Measurements from ENCODE around the gene TMEM223.

DNA sequence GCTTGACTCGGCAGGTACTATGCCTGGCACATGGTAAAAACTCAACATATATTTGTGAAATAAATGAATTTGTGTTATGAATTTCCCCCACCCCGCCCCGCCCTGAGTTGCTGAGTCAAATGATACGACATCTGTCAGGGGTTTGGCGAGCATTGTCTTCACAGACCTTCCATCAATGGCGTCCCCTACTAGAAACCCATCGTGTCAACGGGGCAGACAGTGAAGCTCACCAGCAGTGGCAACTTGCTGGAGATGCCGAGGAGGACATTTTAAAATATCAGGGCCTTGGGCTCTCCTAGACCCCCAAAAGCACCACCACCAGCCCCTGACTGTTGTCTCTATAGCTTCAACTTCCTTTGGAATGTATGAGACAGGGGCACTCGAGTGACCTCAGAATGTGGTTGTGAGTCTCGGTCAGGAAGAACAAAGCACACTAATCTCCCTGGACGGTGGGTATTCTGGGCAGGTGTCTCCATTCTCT is 14.2 kb upstream of the TMEM223 start:
- TF ChIP-seq, protein P1, sequence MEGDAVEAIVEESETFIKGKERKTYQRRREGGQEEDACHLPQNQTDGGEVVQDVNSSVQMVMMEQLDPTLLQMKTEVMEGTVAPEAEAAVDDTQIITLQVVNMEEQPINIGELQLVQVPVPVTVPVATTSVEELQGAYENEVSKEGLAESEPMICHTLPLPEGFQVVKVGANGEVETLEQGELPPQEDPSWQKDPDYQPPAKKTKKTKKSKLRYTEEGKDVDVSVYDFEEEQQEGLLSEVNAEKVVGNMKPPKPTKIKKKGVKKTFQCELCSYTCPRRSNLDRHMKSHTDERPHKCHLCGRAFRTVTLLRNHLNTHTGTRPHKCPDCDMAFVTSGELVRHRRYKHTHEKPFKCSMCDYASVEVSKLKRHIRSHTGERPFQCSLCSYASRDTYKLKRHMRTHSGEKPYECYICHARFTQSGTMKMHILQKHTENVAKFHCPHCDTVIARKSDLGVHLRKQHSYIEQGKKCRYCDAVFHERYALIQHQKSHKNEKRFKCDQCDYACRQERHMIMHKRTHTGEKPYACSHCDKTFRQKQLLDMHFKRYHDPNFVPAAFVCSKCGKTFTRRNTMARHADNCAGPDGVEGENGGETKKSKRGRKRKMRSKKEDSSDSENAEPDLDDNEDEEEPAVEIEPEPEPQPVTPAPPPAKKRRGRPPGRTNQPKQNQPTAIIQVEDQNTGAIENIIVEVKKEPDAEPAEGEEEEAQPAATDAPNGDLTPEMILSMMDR (IDR thresholded peaks at IDR 0.05) = no peak
- no peak for TF ChIP-seq POLR2AphosphoS5 (IDR thresholded peaks at IDR 0.05)
- TF ChIP-seq EP300 (IDR thresholded peaks at IDR 0.05; ENCODE audit: low read depth) = no peak
